Upper lobe of left lung (tissue), 4 donors: ENCODE data around the gene SLFN12L.
"Not testable (repeated sequence)": the region's sequence is repeated elsewhere in the genome, so short reads cannot be mapped to it uniquely, and the experiment has no call there.

Source experiments
- CTCF ChIP-seq, 6 experiments: fragments of 450-650 bp in 4 of 6; fragments of 200-600 bp in 2 of 6; sonication (generic) in 2 of 6; IDR thresholded peaks; one replicate each; pipeline ENCODE4 v1.5.1; 2016 to 2019; ENCODE audit warnings: antibody characterized with exemption in 6 of 6
- POLR2A ChIP-seq, 4 donors: fragments of 450-650 bp; IDR thresholded peaks; one replicate each; pipeline ENCODE4 v1.5.1; 2016 to 2017; ENCODE audit warnings: antibody characterized with exemption in 4 of 4, mild to moderate bottlenecking in 2 of 4

- not testable (repeated sequence) for TF ChIP-seq CTCF, POLR2A (IDR thresholded peaks at IDR 0.05)
Measured at GRCh38 chr17:35454035-35454434, 83.4 kb downstream of the SLFN12L start.
